GM12892 (cell line): ENCODE measurements around the gene TNS2.

ENCODE experiments used
- POLR2AphosphoS5 ChIP-seq: IDR thresholded peaks from 2 replicates; pipeline ENCODE4 v1.6.1; 2011; ENCODE audit warnings: low read depth, low read length, control low read depth
- TAF1 ChIP-seq: IDR thresholded peaks from 2 replicates; pipeline ENCODE4 v1.6.1; 2011; ENCODE audit warnings: low read depth, mild to moderate bottlenecking, control low read depth, low read length, borderline replicate concordance

DNA sequence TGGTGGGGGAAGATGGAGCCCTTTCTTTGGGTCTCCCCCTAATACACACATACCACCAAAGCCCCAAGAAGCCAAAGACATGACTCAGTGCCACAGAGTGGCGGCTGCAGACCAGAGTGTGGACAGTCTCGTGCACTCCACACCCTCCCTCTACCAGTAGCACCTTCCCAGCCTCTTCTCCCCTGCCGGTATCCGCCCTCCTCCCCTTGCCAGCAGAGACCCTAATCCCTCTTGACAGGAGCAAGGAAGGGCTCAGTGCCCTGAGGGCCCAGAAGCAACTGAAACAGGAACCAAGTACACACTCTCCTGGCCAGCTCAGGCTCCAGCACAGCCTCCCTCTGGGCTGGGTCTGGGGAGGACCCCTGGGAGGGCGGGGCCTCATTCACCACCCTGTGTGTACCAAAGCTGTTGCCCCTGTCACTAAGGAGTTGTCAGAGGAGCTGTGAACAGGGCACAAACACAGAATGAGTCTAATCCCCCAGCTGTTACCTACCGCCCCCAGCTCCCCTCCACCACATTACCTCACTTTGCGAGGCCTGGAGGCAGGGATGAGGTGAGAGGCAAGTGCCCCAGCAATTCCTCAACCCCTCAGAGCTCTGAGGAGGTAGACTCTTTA is 21.1 kb downstream of the TNS2 start:
- TF ChIP-seq POLR2AphosphoS5 (no peak), TAF1 (no peak)
